Measurements from ENCODE around the gene FADS2. TPM values are rescaled to one million over a fixed set of nuclear protein-coding genes. Genes with fewer than 3 reads are reported as not detected.

Gene FADS2
- total RNA-seq, 1 donor = 713 TPM

DNA sequence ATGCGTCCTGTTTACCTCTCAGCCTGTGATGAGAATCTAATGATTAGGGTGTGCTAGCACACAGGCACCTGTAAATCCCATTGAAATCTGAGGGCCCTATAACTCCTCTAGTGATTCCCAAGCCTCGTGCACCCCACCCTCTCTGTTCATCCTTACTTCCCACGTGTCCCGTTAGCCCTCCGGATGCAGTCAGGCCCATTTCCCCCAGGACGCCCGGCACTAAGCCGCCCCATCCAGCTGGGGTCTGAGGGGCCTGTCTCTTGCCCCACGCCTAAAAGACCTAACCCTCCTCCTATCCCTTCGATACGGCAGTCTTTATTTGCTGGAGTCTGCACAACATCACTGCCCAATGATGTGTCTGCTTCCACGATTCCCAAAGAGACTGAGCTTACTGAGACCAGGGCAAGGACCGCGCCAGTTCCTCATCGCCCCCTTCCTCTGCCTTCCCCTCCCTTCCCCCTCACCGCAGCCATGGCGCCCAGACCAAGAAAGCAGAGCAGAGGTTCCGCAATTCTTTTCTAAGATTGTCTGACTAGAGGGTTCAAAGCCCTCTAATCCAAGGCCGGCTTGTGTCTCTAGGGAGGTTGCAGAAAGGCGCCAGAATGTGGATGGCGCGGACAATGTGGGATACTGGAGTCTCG lies 1.1 kb upstream of the FADS2 start:
- TF ChIP-seq, protein P1, sequence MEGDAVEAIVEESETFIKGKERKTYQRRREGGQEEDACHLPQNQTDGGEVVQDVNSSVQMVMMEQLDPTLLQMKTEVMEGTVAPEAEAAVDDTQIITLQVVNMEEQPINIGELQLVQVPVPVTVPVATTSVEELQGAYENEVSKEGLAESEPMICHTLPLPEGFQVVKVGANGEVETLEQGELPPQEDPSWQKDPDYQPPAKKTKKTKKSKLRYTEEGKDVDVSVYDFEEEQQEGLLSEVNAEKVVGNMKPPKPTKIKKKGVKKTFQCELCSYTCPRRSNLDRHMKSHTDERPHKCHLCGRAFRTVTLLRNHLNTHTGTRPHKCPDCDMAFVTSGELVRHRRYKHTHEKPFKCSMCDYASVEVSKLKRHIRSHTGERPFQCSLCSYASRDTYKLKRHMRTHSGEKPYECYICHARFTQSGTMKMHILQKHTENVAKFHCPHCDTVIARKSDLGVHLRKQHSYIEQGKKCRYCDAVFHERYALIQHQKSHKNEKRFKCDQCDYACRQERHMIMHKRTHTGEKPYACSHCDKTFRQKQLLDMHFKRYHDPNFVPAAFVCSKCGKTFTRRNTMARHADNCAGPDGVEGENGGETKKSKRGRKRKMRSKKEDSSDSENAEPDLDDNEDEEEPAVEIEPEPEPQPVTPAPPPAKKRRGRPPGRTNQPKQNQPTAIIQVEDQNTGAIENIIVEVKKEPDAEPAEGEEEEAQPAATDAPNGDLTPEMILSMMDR (IDR thresholded peaks at IDR 0.05; ENCODE audit: insufficient read depth, low read depth, low read length) = no peak
- H3K4me3 ChIP-seq (ENCODE audit: low read depth, low read length) = peak overlapping the region; percentile 98
- no peak for DNase-seq (ENCODE audit: low read depth)

GRCh38 chr11:61828379-61828628 lies 204 bp downstream of the FADS2 start:
- TF ChIP-seq, protein P1 (IDR thresholded peaks at IDR 0.05; ENCODE audit: insufficient read depth, low read depth, low read length) = no peak
- H3K4me3 ChIP-seq (ENCODE audit: low read depth, low read length) = peak overlapping the region; percentile 98

DNA sequence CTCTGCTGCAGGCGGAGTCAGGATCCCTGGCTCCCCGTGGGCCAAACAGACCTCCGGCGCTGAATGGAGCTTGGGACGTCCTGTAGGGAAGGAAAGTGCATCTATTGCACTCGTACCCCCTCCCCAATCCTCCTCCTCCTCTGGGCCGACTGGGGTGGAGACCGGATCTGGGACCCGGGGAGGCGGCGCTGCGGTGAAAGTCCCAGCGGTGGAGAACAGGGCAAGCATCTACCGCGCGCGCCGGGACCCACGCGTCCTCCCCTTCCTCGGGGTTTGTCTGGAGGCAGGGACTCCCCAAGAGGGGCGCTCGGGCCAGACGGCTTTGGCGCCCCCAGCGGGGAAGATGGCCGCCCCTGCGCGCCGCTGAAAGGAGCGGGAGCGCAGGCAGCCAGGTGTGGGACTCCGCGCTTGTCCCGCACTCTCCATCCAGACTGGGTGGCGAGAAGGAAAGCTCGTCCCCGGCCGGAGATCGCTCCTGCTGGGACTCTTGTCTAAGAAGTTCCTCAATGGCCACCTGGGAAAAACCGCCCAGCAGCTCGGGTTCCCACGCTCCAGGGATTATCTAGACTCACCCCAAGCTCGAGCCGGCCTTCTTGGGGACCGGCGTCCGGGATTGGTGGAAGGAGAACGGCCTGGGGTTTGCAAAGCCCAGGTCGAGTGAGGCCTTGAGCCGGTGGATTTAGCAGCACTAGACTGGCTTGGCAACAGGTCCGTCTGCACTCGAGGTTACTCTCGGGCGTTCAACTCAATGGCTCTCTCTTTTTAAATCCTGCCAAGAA lies 718 bp downstream of the FADS2 start:
- peak; percentile 57 for DNase-seq (ENCODE audit: low read depth)
- H3K4me3 ChIP-seq (ENCODE audit: low read depth, low read length) = peak overlapping the region; percentile 98
- TF ChIP-seq, protein P1 (IDR thresholded peaks at IDR 0.05; ENCODE audit: insufficient read depth, low read depth, low read length) = peak; percentile 45

More at GRCh38 chr11:61828379-61828628, 204 bp downstream of the FADS2 start:
- no peak for DNase-seq (ENCODE audit: low read depth)

GRCh38 chr11:61829806-61830205 lies 1.7 kb downstream of the FADS2 start:
- no peak for DNase-seq (ENCODE audit: low read depth)
- H3K4me3 ChIP-seq (ENCODE audit: low read depth, low read length) = peak overlapping the region; percentile 98
- TF ChIP-seq, protein P1 (IDR thresholded peaks at IDR 0.05; ENCODE audit: insufficient read depth, low read depth, low read length) = no peak

- peak overlapping the region; percentile 98 for H3K4me3 ChIP-seq (ENCODE audit: low read depth, low read length)
- peak; percentile 65 for DNase-seq (ENCODE audit: low read depth)
- TF ChIP-seq, protein P1 (IDR thresholded peaks at IDR 0.05; ENCODE audit: insufficient read depth, low read depth, low read length) = no peak
Measured at GRCh38 chr11:61830237-61831105, 2.4 kb downstream of the FADS2 start.

DNA sequence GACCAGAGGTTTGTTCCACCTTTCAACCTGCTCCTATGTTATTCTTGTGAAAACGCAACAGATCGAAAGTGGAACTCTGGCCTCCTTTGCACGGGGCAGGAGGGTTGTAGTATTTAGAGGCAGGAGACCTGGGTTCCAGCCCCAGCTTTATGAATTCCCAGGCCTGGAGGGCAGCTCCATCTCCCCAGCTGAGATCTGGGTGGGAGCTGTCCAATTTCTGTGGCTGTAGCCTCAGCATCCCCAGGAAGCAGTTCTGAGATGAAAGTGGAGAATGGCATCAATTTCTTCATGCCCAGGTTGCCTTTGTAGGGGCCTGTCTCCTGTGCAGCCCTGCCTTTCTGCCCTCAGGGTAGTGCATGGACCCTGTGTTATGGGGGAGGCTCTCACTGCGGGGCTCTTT lies 4.1 kb downstream of the FADS2 start:
- no peak overlapping the region for H3K4me3 ChIP-seq (ENCODE audit: low read depth, low read length)
- DNase-seq (ENCODE audit: low read depth) = no peak
- TF ChIP-seq, protein P1 (IDR thresholded peaks at IDR 0.05; ENCODE audit: insufficient read depth, low read depth, low read length) = no peak

All from fibroblast of villous mesenchyme (primary cell).